H9 (cell line): Measurements from ENCODE around the gene RBL2. TPM values are rescaled to one million over a fixed set of nuclear protein-coding genes. Genes with fewer than 3 reads are reported as not detected.
A peak's percentile ranks its signal among the peaks of the same experiment; 100 is the strongest.

Experiments
- DNase-seq: peaks from one replicate; pipeline ENCODE4 v3.0.0-alpha.2; 2017
- H2AFZ ChIP-seq: one replicate; pipeline ENCODE4 v1.6.1; 2013; ENCODE audit warnings: mild to moderate bottlenecking, low read length, control low read depth, moderate library complexity
- H2AK5ac ChIP-seq: 2 replicates; pipeline ENCODE4 v1.6.1; 2013; ENCODE audit warnings: low read length, control low read depth, mixed read lengths; ENCODE audit not compliant: insufficient read length
- H2BK120ac ChIP-seq: one replicate; pipeline ENCODE4 v1.6.1; 2013; ENCODE audit warnings: low read depth, mild to moderate bottlenecking, low read length, control low read depth, inconsistent platforms; ENCODE audit not compliant: poor library complexity, severe bottlenecking
- H2BK12ac ChIP-seq: 2 replicates; pipeline ENCODE4 v1.6.1; 2013; ENCODE audit warnings: low read length, control low read depth, mixed read lengths, low read depth; ENCODE audit not compliant: insufficient read length
- H2BK15ac ChIP-seq: 2 replicates; pipeline ENCODE4 v1.6.1; 2013; ENCODE audit warnings: low read depth, low read length, control low read depth
- H2BK20ac ChIP-seq: one replicate; pipeline ENCODE4 v1.6.1; 2013; ENCODE audit warnings: low read depth, mild to moderate bottlenecking, low read length, control low read depth, inconsistent platforms; ENCODE audit not compliant: poor library complexity, severe bottlenecking
- H2BK5ac ChIP-seq: 2 replicates; pipeline ENCODE4 v1.6.1; 2013; ENCODE audit warnings: low read length, control low read depth, mixed read lengths; ENCODE audit not compliant: insufficient read length
- H3K14ac ChIP-seq: 2 replicates; pipeline ENCODE4 v1.6.1; 2013; ENCODE audit warnings: low read length, control low read depth; ENCODE audit not compliant: insufficient read depth
- H3K18ac ChIP-seq: 2 replicates; pipeline ENCODE4 v1.6.1; 2013; ENCODE audit warnings: low read depth, mild to moderate bottlenecking, mixed read lengths, low read length, control low read depth; ENCODE audit not compliant: insufficient read length
- H3K23ac ChIP-seq: 2 replicates; pipeline ENCODE4 v1.6.1; 2013; ENCODE audit warnings: low read length, control low read depth, mixed read lengths, low read depth; ENCODE audit not compliant: insufficient read length
- H3K23me2 ChIP-seq: 2 replicates; pipeline ENCODE4 v1.6.1; 2013; ENCODE audit warnings: low read depth, mild to moderate bottlenecking, mixed read lengths, low read length, control low read depth; ENCODE audit not compliant: insufficient read length, poor library complexity, severe bottlenecking
- H3K27ac ChIP-seq: 2 replicates; pipeline ENCODE4 v1.5.1; 2013; ENCODE audit warnings: low read length, control low read depth, mixed read lengths, low read depth; ENCODE audit not compliant: insufficient read length
- H3K27me3 ChIP-seq: 2 replicates; pipeline ENCODE4 v1.6.1; 2013; ENCODE audit warnings: low read length, control low read depth, inconsistent platforms; ENCODE audit not compliant: insufficient read depth
- H3K4ac ChIP-seq: 2 replicates; pipeline ENCODE4 v1.6.1; 2013; ENCODE audit warnings: low read depth, mild to moderate bottlenecking, control low read depth, inconsistent platforms, low read length, moderate library complexity
- H3K4me1 ChIP-seq: 2 replicates; pipeline ENCODE4 v1.6.1; 2013; ENCODE audit warnings: low read length, control low read depth, inconsistent platforms; ENCODE audit not compliant: insufficient read depth
- H3K4me2 ChIP-seq: 2 replicates; pipeline ENCODE4 v1.6.1; 2013; ENCODE audit warnings: low read length, control low read depth, mixed read lengths; ENCODE audit not compliant: insufficient read length, insufficient read depth
- H3K56ac ChIP-seq: 2 replicates; pipeline ENCODE4 v1.6.1; 2013; ENCODE audit warnings: low read depth, mild to moderate bottlenecking, mixed read lengths, low read length, control low read depth; ENCODE audit not compliant: insufficient read length
- H3K79me1 ChIP-seq: 2 replicates; pipeline ENCODE4 v1.6.1; 2013; ENCODE audit warnings: low read depth, mild to moderate bottlenecking, moderate library complexity, low read length, control low read depth, inconsistent platforms; ENCODE audit not compliant: insufficient read depth, poor library complexity, severe bottlenecking
- H3K79me2 ChIP-seq: 2 replicates; pipeline ENCODE4 v1.6.1; 2013; ENCODE audit warnings: low read length, control low read depth, inconsistent platforms; ENCODE audit not compliant: insufficient read depth
- H3K9ac ChIP-seq: 2 replicates; pipeline ENCODE4 v1.6.1; 2013; ENCODE audit warnings: low read length, control low read depth, mixed read lengths; ENCODE audit not compliant: insufficient read length; ENCODE audit errors: extremely low read depth
- H3K9me3 ChIP-seq: one replicate; pipeline ENCODE4 v1.6.1; 2013; ENCODE audit warnings: low read depth, low read length, inconsistent platforms; ENCODE audit not compliant: control insufficient read depth
- H3T11ph ChIP-seq: one replicate; pipeline ENCODE4 v1.6.1; 2013; ENCODE audit warnings: mild to moderate bottlenecking, low read length, control low read depth, inconsistent platforms
- H4K20me1 ChIP-seq: one replicate; pipeline ENCODE4 v1.6.1; 2013; ENCODE audit not compliant: control insufficient read depth, insufficient read length, insufficient read depth
- H4K5ac ChIP-seq: 2 replicates; pipeline ENCODE4 v1.6.1; 2013; ENCODE audit warnings: low read depth, mild to moderate bottlenecking, mixed read lengths, low read length, control low read depth; ENCODE audit not compliant: insufficient read length
- H4K8ac ChIP-seq: replicated peaks from 2 replicates; pipeline ENCODE4 v1.6.1; 2013; ENCODE audit warnings: low read length, control low read depth, mixed read lengths, low read depth; ENCODE audit not compliant: insufficient read length
- H4K91ac ChIP-seq: 2 replicates; pipeline ENCODE4 v1.6.1; 2013; ENCODE audit warnings: low read depth, mild to moderate bottlenecking, moderate library complexity, mixed read lengths, low read length, control low read depth; ENCODE audit not compliant: insufficient read length
- H3K27ac Mint-ChIP-seq, 3 experiments: 2 replicates in 2 of 3; 3 replicates in 1 of 3; pipeline ENCODE4 v1.8.0; 2020 to 2021; ENCODE audit warnings: mixed read lengths in 3 of 3, mild to moderate bottlenecking in 1 of 3, moderate library complexity in 1 of 3
- H3K27me3 Mint-ChIP-seq: 2 replicates; pipeline ENCODE4 v1.8.0; 2021; ENCODE audit warnings: low read depth, mild to moderate bottlenecking, moderate library complexity, mixed read lengths
- H3K36me3 Mint-ChIP-seq, 3 experiments: 2 replicates in 2 of 3; 3 replicates in 1 of 3; pipeline ENCODE4 v1.8.0; 2020 to 2021; ENCODE audit warnings: low read depth in 3 of 3, mixed read lengths in 3 of 3; ENCODE audit not compliant: insufficient read depth in 1 of 3
- H3K4me1 Mint-ChIP-seq, 2 experiments: 2 replicates each; pipeline ENCODE4 v1.8.0; 2020; ENCODE audit warnings: mixed read lengths in 2 of 2
- H3K4me3 Mint-ChIP-seq, 2 experiments: 2 replicates in 1 of 2; 3 replicates in 1 of 2; pipeline ENCODE4 v1.8.0; 2020 to 2021; ENCODE audit warnings: mild to moderate bottlenecking in 2 of 2, mixed read lengths in 2 of 2, moderate library complexity in 1 of 2
- H3K9me3 Mint-ChIP-seq, 2 experiments: 2 replicates in 1 of 2; 3 replicates in 1 of 2; pipeline ENCODE4 v1.8.0; 2020; ENCODE audit warnings: mild to moderate bottlenecking in 2 of 2, mixed read lengths in 2 of 2, moderate library complexity in 1 of 2
- WGBS: extraction: QIAGEN DNeasy Blood & Tissue Kit; methylation state at CpG from one replicate; pipeline ENCODE4 v1.1.7; 2013; ENCODE audit warnings: missing lambda C conversion rate, low lambda C conversion rate, mixed read lengths; ENCODE audit not compliant: insufficient read length; ENCODE audit errors: extremely low coverage; 5-methylcytosine and 5-hydroxymethylcytosine counted together
- total RNA-seq: library from RNA; stranded (reverse); gene quantifications from 2 replicates; pipeline ENCODE4 v1.2.1, GENCODE V29; 2021
- TF ChIP-seq, protein P1 (sequence below): fragments of 200-600 bp; sonication (generic); conservative IDR thresholded peaks from 3 replicates; pipeline ENCODE4 v1.8.0; 2021; ENCODE audit warnings: antibody characterized with exemption, mild to moderate bottlenecking

Gene RBL2
- total RNA-seq, 1 experiment from 2014 or later = 17.3 TPM

DNA sequence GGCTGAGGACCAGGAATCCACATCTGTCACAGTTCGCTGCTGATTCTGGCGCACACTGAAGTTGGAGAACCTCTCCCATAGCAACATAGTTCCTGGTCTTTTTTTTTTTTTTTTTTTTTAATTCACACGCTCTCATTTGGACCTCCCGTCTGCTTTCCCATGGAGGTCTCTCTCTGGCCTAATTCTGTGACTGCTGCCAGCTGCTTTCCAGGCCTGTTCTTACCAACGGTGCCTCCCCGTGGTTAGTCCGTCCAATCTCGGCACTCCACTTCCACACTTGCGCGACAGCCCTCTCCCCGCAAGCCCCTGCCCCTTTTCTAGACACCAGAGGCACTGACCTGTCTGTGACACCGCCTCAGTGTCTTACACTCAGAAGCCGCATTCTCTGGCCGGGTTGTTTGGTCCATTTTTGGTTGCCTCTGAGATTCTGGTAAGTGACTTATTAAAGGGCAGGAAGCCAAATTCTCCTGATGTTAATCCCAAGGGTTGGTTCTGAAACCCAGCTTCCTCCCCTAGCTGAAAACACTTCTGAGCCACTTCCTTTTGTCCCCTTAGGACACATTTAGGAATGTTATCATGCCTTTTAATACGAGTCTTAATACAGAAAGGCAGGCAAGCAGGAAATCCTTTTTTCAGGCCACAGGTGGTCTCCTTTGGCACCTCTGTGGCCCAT lies 69.9 kb downstream of the RBL2 start:
- no peak overlapping the region for H2BK5ac ChIP-seq

More for the DNA sequence above, 69.9 kb downstream of the RBL2 start:
- no peak overlapping the region for H3K14ac ChIP-seq
- no peak overlapping the region for H2BK120ac ChIP-seq
- H3K18ac ChIP-seq = no peak overlapping the region
- no peak overlapping the region for H2BK15ac ChIP-seq
- H4K91ac ChIP-seq = no peak overlapping the region
- H3K4me3 Mint-ChIP-seq = peak overlapping the region; percentile 86 to 95
- no peak for DNase-seq
- H3K4me1 ChIP-seq = peaks cover 7% of the 10 kb centered on the region; the same call in 1 of the 2 replicates
- H4K5ac ChIP-seq = no peak overlapping the region
- H4K20me1 ChIP-seq = no peaks in the 10 kb centered on the region
- TF ChIP-seq, protein P1, sequence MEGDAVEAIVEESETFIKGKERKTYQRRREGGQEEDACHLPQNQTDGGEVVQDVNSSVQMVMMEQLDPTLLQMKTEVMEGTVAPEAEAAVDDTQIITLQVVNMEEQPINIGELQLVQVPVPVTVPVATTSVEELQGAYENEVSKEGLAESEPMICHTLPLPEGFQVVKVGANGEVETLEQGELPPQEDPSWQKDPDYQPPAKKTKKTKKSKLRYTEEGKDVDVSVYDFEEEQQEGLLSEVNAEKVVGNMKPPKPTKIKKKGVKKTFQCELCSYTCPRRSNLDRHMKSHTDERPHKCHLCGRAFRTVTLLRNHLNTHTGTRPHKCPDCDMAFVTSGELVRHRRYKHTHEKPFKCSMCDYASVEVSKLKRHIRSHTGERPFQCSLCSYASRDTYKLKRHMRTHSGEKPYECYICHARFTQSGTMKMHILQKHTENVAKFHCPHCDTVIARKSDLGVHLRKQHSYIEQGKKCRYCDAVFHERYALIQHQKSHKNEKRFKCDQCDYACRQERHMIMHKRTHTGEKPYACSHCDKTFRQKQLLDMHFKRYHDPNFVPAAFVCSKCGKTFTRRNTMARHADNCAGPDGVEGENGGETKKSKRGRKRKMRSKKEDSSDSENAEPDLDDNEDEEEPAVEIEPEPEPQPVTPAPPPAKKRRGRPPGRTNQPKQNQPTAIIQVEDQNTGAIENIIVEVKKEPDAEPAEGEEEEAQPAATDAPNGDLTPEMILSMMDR = no peak
- H3K4ac ChIP-seq = no peak overlapping the region
- no peak overlapping the region for H2BK12ac ChIP-seq
- no peak overlapping the region for H2AK5ac ChIP-seq
- no peak overlapping the region for H3K27ac ChIP-seq
- H3K27me3 ChIP-seq = no peaks in the 10 kb centered on the region
- H3K9ac ChIP-seq = no peak overlapping the region
- no peak overlapping the region for H2BK20ac ChIP-seq
- H3K23ac ChIP-seq = no peak overlapping the region
- H3K4me1 Mint-ChIP-seq = peaks cover 25 to 31% of the 10 kb centered on the region in 2 experiments
- peak overlapping the region; percentile 91 to 97 (median 91) for H3K27ac Mint-ChIP-seq
- H3K27me3 Mint-ChIP-seq = no peaks in the 10 kb centered on the region
- peak overlapping the region; percentile 71 for H3K4me2 ChIP-seq
- no peaks in the 10 kb centered on the region for H3K79me1 ChIP-seq
- H4K8ac ChIP-seq = no peak overlapping the region
- H2AFZ ChIP-seq = no peak overlapping the region
- peaks cover 5% of the 10 kb centered on the region for H3K23me2 ChIP-seq
- peaks cover 0 to 2% of the 10 kb centered on the region in 2 experiments; a peak in 1 of 5 replicates for H3K9me3 Mint-ChIP-seq
- no peaks in the 10 kb centered on the region for H3K9me3 ChIP-seq
- H3K79me2 ChIP-seq = no peaks in the 10 kb centered on the region; the same call in 1 of the 2 replicates
- H3K56ac ChIP-seq = no peak overlapping the region
- WGBS = no CpG with 5 or more reads among the region's 15 CpGs
- peaks cover 0 to 6% (median 1%) of the 10 kb centered on the region in 3 experiments; a peak in 4 of 7 replicates for H3K36me3 Mint-ChIP-seq
- no peak overlapping the region for H3T11ph ChIP-seq
